Astrocyte of the spinal cord (primary cell): Measurements from ENCODE around the gene ACTL10.

Experiments
- DNase-seq: peaks from one replicate; pipeline ENCODE4 v3.0.0; 2011; ENCODE audit warnings: low read depth, low spot score
- H3K4me3 ChIP-seq: 2 replicates; pipeline ENCODE4 v1.5.1; 2011; ENCODE audit warnings: low read depth, mild to moderate bottlenecking, low read length, moderate library complexity
- CTCF ChIP-seq: IDR thresholded peaks from 2 replicates; pipeline ENCODE4 v1.5.1; 2012; ENCODE audit warnings: low read depth, mild to moderate bottlenecking, low read length, inconsistent platforms
- in situ Hi-C: cut with HindIII; loops from 2 replicates; pipeline ENCODE4 v1.10.0; 2017; ENCODE audit warnings: low sequenced_read_pairs

Gene ACTL10

GRCh38 chr20:33663161-33664084 lies 3.3 kb upstream of the ACTL10 start:
- peak overlapping the region; percentile 69 for H3K4me3 ChIP-seq
- peak; percentile 66 for DNase-seq
- in situ Hi-C loops = no loop called here
- no peak for TF ChIP-seq CTCF

- DNase-seq = no peak
- in situ Hi-C loops = no loop called here
- peak overlapping the region; percentile 69 for H3K4me3 ChIP-seq
- no peak for TF ChIP-seq CTCF
Observed at GRCh38 chr20:33664085-33664761, 2.5 kb upstream of the ACTL10 start.

GRCh38 chr20:33664762-33665144 lies 2.0 kb upstream of the ACTL10 start:
- TF ChIP-seq CTCF = no peak
- H3K4me3 ChIP-seq = no peak overlapping the region
- in situ Hi-C loops = no loop called here
- no peak for DNase-seq

- no peak for DNase-seq
- in situ Hi-C loops = no loop called here
- H3K4me3 ChIP-seq = peak overlapping the region; percentile 40
- no peak for TF ChIP-seq CTCF
Observed at GRCh38 chr20:33667245-33667675, 517 bp downstream of the ACTL10 start.

GRCh38 chr20:33667676-33668465 lies 1.1 kb downstream of the ACTL10 start:
- peak; percentile 71 for DNase-seq
- peak; percentile 86 for TF ChIP-seq CTCF
- in situ Hi-C loops = no loop called here
- H3K4me3 ChIP-seq = peak overlapping the region; percentile 29

GRCh38 chr20:33668466-33669155 lies 1.9 kb downstream of the ACTL10 start:
- no peak overlapping the region for H3K4me3 ChIP-seq
- no peak for TF ChIP-seq CTCF
- in situ Hi-C loops = no loop called here
- DNase-seq = no peak
